Gastroesophageal sphincter (tissue), 4 donors: Measurements from ENCODE around the gene UIMC1. TPM values are rescaled to one million over a fixed set of nuclear protein-coding genes. Genes with fewer than 3 reads are reported as not detected.
"Not testable (repeated sequence)": the region's sequence is repeated elsewhere in the genome, so short reads cannot be mapped to it uniquely, and the experiment has no call there.

Experiments used
- ATAC-seq: fragments of 150-250 bp; one replicate; pipeline ENCODE4 v1.9.1; 2016; ENCODE audit warnings: mild to moderate bottlenecking, moderate library complexity
- H3K27ac ChIP-seq, 4 donors: fragments of 200-600 bp; sonication (generic) in 3 of 4; 1 replicate in 3 of 4; 2 replicates in 1 of 4; pipeline ENCODE4 v1.5.1; 2016 to 2019
- H3K27me3 ChIP-seq: fragments of 200-600 bp; sonication (generic); one replicate; pipeline ENCODE4 v1.5.1; 2019
- H3K36me3 ChIP-seq, 2 donors: fragments of 200-600 bp; sonication (generic); one replicate each; pipeline ENCODE4 v1.5.1; 2019; ENCODE audit warnings: control low read depth in 1 of 2
- H3K4me1 ChIP-seq, 3 donors: fragments of 200-600 bp; sonication (generic); 1 replicate in 2 of 3; 2 replicates in 1 of 3; pipeline ENCODE4 v1.5.1; 2016 to 2019; ENCODE audit warnings: control low read depth in 2 of 3
- H3K4me3 ChIP-seq, 2 donors: fragments of 200-600 bp; sonication (generic); one replicate each; pipeline ENCODE4 v1.5.1; 2019; ENCODE audit warnings: mild to moderate bottlenecking in 1 of 2, moderate library complexity in 1 of 2
- H3K9me3 ChIP-seq, 3 donors: fragments of 200-600 bp; sonication (generic); one replicate each; pipeline ENCODE4 v1.5.1; 2017 to 2019; ENCODE audit warnings: control low read depth in 2 of 3
- CTCF ChIP-seq, 4 experiments: fragments of 200-600 bp in 2 of 4; fragments of 450-650 bp in 2 of 4; sonication (generic) in 1 of 4; IDR thresholded peaks; one replicate each; pipeline ENCODE4 v1.5.1; 2017 to 2019; ENCODE audit warnings: antibody characterized with exemption in 4 of 4, mild to moderate bottlenecking in 2 of 4, moderate library complexity in 2 of 4
- EP300 ChIP-seq: sonication (generic); formaldehyde crosslinking; IDR thresholded peaks from one replicate; pipeline ENCODE4 v1.6.1; 2017; ENCODE audit warnings: antibody characterized with exemption, mild to moderate bottlenecking
- POLR2A ChIP-seq, 2 donors: fragments of 450-650 bp; IDR thresholded peaks; one replicate each; pipeline ENCODE4 v1.6.1; 2017; ENCODE audit warnings: antibody characterized with exemption in 2 of 2, mild to moderate bottlenecking in 2 of 2, moderate library complexity in 1 of 2
- POLR2AphosphoS5 ChIP-seq: sonication (generic); formaldehyde crosslinking; IDR thresholded peaks from one replicate; pipeline ENCODE4 v1.6.1; 2017; ENCODE audit warnings: antibody characterized with exemption
- WGBS, 2 donors: methylation state at CpG; one replicate each; pipeline ENCODE4 v1.1.5; 2018; ENCODE audit warnings: low coverage in 1 of 2; 5-methylcytosine and 5-hydroxymethylcytosine counted together
- total RNA-seq, 4 donors: library from RNA; depleted of rRNA; stranded (reverse); fragments of >200 nt; gene quantifications; one replicate each; pipeline ENCODE4 v1.1.0, GENCODE V29; 2016

The UIMC1 gene
- 10 to 100 TPM; 37.9 to 50.6 (median 44.7) TPM for total RNA-seq

- WGBS, 2 donors = 0% methylated on average over 1 of the region's 83 CpGs
- peak; percentile 92 for ATAC-seq
These were observed at the start of gene UIMC1 for GRCh38 chr5:177006265-177006972. UIMC1 (minus strand) TSS chr5:177006779; CDS start chr5:176982615, 24,164 bp downstream.

GRCh38 chr5:177049285-177049684 lies 42.7 kb upstream of the UIMC1 start:
- Histone ChIP-seq H3K4me1 (no peaks in the 10 kb centered on the region), H3K9me3 (no peaks in the 10 kb centered on the region), H3K4me3 (no peak overlapping the region), H3K27ac (no peak overlapping the region), H3K36me3 (peaks cover 0 to 99% of the 10 kb centered on the region in 2 donors), H3K27me3 (no peaks in the 10 kb centered on the region)
- WGBS, 2 donors = 86% methylated on average over 3 of the region's 5 CpGs; no CpG with 5 or more reads in 1 of the 2 donors
- TF ChIP-seq CTCF (IDR thresholded peaks at IDR 0.05) (no peak), EP300 (no peak), POLR2A (IDR thresholded peaks at IDR 0.05) (no peak)
- no peak for ATAC-seq

More at GRCh38 chr5:177006265-177006972, at the start of gene UIMC1:
- peak within 1 kb of the TSS; percentile 96 to 99 for H3K4me3 ChIP-seq
- no peaks in the 10 kb centered on the region for H3K36me3 ChIP-seq
- H3K4me1 ChIP-seq = peaks cover 5 to 31% (median 16%) of the 10 kb centered on the region in 3 donors
- H3K9me3 ChIP-seq = no peaks in the 10 kb centered on the region
- H3K27ac ChIP-seq = peak within 1 kb of the TSS; percentile 94 to 98 (median 97)
- no peaks in the 10 kb centered on the region for H3K27me3 ChIP-seq
- TF ChIP-seq POLR2A (IDR thresholded peaks at IDR 0.05) (peak; percentile 13 to 28), POLR2AphosphoS5 (peak; percentile 41), CTCF (IDR thresholded peaks at IDR 0.05) (peak in 1 of 4 experiments; percentile 4), EP300 (no peak)

- ATAC-seq, H3K27ac ChIP-seq, H3K27me3 ChIP-seq, H3K9me3 ChIP-seq, H3K4me1 ChIP-seq, H3K4me3 ChIP-seq: not testable (repeated sequence)
- peaks cover 0 to 98% of the 10 kb centered on the region in 2 donors for H3K36me3 ChIP-seq
- WGBS, 2 donors = 90 to 91% methylated on average over 4 to 7 of the region's 7 CpGs
These were observed 42.0 kb upstream of the UIMC1 start for GRCh38 chr5:177048531-177048930.

GRCh38 chr5:177045631-177046030 lies 39.1 kb upstream of the UIMC1 start:
- Histone ChIP-seq H3K9me3 (no peaks in the 10 kb centered on the region), H3K27me3 (no peaks in the 10 kb centered on the region), H3K4me3 (no peak overlapping the region), H3K4me1 (peaks cover 0 to 6% (median 0%) of the 10 kb centered on the region in 3 donors), H3K36me3 (peaks cover 0 to 91% of the 10 kb centered on the region in 2 donors), H3K27ac (no peak overlapping the region)
- TF ChIP-seq POLR2AphosphoS5 (no peak), CTCF (IDR thresholded peaks at IDR 0.05) (no peak), EP300 (no peak), POLR2A (IDR thresholded peaks at IDR 0.05) (no peak)
- no peak for ATAC-seq
- 78 to 94% methylated on average over 2 to 3 of the region's 4 CpGs for WGBS, 2 donors

- H3K4me3 ChIP-seq = no peak overlapping the region
- TF ChIP-seq POLR2AphosphoS5 = no peak
- TF ChIP-seq POLR2A (IDR thresholded peaks at IDR 0.05) = no peak
- no peak for TF ChIP-seq EP300
- H3K27me3 ChIP-seq = no peaks in the 10 kb centered on the region
- H3K36me3 ChIP-seq = peaks cover 0 to 81% of the 10 kb centered on the region in 2 donors
- 75 to 100% methylated on average over 1 of the region's 1 CpG for WGBS, 2 donors
- no peaks in the 10 kb centered on the region for H3K9me3 ChIP-seq
- ATAC-seq = no peak
- no peak overlapping the region for H3K27ac ChIP-seq
- H3K4me1 ChIP-seq = peaks cover 0 to 6% (median 0%) of the 10 kb centered on the region in 3 donors
These were observed 38.1 kb upstream of the UIMC1 start for GRCh38 chr5:177044641-177045040.

- Histone ChIP-seq H3K9me3 (no peaks in the 10 kb centered on the region), H3K4me3 (no peak overlapping the region), H3K27me3 (no peaks in the 10 kb centered on the region), H3K4me1 (peaks cover 0 to 6% (median 0%) of the 10 kb centered on the region in 3 donors), H3K36me3 (peaks cover 0 to 75% of the 10 kb centered on the region in 2 donors), H3K27ac (no peak overlapping the region)
- 71 to 90% methylated on average over 1 of the region's 1 CpG for WGBS, 2 donors
- TF ChIP-seq POLR2A (IDR thresholded peaks at IDR 0.05) (no peak), EP300 (no peak), POLR2AphosphoS5 (no peak)
- ATAC-seq = no peak
These were observed 37.4 kb upstream of the UIMC1 start for GRCh38 chr5:177043958-177044357.
